Muscle of arm (tissue), 12 donors: ENCODE results near the gene OSBPL5. TPM values are rescaled to one million over a fixed set of nuclear protein-coding genes. Genes with fewer than 3 reads are reported as not detected.
"Not testable (repeated sequence)": the region's sequence is repeated elsewhere in the genome, so short reads cannot be mapped to it uniquely, and the experiment has no call there.

Experiments used
- DNase-seq: peaks from one replicate; pipeline ENCODE4 v3.0.0-alpha.2; 2013
- polyA plus RNA-seq, 12 donors: library from polyadenylated mRNA; unstranded; fragments of 120-200 nt; gene quantifications; one replicate each; pipeline ENCODE4 v1.2.1, GENCODE V29; 2013; ENCODE audit not compliant: insufficient read length in 12 of 12

Gene OSBPL5
- polyA plus RNA-seq, 12 donors: 9.7 to 46.6 (median 13.4) TPM; not detected in 1

DNA sequence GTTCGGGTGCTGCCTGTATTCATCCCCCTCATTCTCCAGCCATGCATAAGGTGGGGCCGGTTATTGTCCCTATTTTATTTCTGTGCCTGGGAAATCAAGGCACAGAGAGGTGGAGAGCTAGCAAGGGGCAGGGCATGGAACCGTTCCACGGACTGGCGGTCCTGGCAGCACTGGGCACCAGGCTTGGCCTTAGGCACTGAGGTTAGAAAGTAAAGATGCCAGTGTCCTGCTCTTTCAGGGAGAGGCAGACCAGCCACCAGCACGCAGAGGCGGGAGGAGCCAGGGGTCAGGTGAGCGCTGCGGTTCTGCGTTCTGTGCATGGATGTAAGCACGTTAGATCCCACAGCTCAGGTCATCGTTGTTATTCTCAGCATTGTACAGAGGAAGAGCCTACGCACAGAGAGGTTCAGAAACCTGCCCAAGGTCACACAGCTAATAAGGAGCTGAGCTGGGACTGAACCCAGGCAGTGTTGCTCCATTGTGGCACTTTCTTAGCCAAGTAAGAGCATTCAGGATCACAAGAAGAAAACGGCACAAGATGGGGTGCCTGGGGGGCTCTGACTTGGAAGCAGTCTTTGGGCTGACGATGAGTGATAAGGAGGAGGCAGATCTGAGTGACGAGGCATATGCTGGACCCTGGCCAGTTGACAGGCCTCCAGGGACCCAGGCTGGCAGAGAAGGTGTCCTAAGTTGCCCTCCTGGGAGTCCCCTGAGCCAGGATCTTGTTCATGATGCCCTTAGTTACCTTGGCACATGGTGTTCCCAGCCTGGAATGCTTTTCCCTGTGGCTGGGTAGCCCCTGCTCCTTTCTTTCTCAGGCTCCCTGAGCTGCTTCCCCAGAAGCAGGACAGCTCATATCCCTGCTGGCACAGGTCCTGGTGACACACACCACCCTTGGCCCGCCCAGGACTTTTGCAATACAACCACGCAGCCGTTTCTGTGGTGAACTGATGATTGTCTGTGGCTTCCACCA lies 41.1 kb downstream of the OSBPL5 start:
- DNase-seq: no peak

DNA sequence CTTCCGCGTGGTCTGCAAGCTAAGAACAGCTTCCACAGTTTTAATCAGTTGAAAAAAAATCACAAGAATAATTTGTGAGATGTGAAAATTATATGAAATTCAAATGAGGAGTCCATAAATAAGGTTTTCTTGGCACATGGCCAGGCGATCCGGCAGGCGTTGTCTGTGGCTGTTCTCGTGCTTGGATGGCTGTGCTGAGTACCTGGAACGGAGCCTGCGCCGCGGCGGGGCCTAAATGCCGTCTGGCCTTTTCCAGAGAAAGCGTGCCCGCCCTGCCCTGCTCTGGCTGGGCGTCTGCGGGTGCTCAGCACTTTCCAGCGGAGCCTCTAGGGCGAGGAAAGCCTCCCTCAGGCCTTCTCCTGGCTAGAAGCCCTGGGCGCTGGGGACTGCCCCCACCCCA lies 41.8 kb downstream of the OSBPL5 start:
- no peak for DNase-seq

DNA sequence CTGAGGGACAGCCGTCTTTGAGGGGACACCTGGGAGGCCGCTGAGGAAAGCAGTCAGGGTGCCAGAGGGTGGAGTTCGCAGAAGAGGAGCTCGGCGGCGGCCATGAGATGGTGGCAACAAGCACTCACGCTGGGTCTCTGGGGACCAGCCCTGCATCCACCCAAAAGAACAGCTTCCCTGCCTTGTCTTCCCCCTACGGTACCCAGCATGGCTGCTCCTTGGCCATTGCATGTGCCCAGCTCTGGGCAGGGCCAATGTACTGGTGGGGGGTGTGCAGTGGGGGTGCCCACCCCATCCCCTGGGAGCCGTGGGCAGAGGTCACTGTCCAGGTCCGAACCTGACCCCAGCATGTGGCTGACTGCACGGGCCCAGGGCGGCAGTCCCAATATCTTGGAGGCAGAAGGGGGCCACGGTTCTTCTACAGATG lies 42.3 kb downstream of the OSBPL5 start:
- DNase-seq: no peak

- no peak for DNase-seq
Observed at GRCh38 chr11:3121931-3122774, 43.0 kb downstream of the OSBPL5 start.

- no peak for DNase-seq
Observed at GRCh38 chr11:3121416-3121815, 43.7 kb downstream of the OSBPL5 start.

- no peak for DNase-seq
Observed at GRCh38 chr11:3120071-3120792, 44.9 kb downstream of the OSBPL5 start.

DNA sequence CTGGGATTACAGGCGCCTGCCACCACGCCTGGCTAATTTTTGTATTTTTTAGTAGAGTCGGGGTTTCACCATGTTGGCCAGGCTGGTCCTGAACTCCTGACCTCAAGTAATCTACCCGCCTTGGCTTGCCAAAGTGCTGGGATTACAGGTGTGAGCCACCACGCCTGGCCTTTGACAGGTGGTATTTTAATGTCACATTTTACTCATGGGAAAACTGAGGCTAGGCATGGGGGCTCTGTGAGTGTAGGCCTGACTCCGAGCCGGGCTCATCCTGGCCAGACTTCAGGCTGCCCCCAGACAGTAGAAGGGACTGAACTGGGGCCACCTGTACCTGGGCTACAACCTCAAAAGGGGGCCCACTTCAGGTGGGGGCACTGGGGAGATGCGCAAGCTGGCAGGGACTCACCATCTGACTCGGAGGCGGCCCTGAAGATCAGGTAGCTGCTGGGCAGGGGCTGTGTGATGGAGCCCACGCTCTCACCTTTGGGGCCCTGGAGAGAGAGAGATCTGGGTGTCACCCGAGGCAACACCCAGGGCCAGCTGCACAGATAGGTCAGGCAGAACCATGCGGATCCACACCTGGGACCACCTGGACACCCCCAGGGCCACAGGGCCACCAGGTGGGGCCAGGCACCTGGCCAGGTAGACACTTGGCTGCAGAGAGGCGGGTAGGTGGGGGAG lies 45.8 kb downstream of the OSBPL5 start:
- no peak for DNase-seq

GRCh38 chr11:3115321-3115720 lies 49.8 kb downstream of the OSBPL5 start:
- DNase-seq: no peak

DNA sequence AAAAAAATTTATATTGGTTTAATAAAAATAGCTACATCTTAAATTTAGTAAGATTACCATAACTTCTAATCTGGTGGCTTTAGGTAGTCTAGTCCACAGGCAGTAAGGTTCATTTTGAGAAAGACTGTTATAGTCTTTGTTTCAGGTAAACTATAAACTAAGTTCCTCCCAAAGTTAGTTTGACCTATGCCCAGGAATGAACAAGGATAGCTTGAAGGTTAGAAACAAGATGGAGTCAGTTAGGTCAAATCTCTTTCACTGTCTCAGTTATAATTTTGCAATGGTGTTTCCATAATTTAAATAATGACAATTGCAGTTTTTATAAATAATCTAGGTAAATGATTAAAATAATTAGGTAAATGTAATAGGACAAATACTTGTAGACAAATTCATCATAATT lies 51.4 kb downstream of the OSBPL5 start:
- DNase-seq: not testable (repeated sequence)

- DNase-seq: no peak
Observed at GRCh38 chr11:3111919-3112690, 53.0 kb downstream of the OSBPL5 start.

GRCh38 chr11:3111466-3111865 lies 53.6 kb downstream of the OSBPL5 start:
- DNase-seq: no peak

DNA sequence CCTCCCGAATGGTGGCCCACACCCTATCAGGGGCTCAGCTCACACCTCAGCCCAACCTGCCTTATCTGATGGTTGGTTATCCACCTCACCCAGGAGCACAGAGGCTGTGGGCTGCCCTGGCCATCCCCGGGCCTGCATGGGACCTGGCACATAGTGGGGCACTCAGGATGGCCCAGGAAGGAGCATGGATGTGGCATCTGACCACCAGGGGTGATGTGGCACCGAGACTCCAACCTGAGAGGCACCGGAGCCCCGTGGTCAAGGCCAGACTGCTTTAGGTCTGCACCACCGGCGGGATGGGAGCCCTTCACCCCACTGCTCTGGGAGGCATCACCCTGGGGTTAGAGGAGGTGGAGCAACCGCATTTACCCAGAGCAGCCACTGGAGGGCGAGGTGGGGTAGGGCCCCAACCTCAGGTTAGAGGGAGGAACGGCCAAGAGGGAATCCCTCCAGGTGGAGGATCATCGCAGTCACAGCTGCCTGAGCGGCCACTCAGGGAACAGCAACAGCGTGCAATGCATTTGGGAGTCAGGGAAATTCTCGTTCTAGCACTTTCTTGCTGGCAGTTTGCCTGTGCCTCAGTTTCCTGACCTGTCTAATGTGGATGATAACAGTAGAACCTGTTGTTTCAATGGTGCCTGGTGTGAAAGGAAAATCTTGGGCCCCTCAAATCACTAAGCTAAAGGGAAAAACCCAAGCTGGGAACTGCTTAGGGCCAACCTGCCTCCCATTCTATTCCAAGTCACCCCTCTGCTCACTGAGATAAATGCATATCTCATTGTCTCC lies 55.0 kb downstream of the OSBPL5 start:
- DNase-seq: no peak

GRCh38 chr11:3109434-3109833 lies 55.7 kb downstream of the OSBPL5 start:
- DNase-seq: no peak

GRCh38 chr11:3108183-3108721 lies 56.9 kb downstream of the OSBPL5 start:
- DNase-seq: no peak

GRCh38 chr11:3107608-3108182 lies 57.4 kb downstream of the OSBPL5 start:
- no peak for DNase-seq

DNA sequence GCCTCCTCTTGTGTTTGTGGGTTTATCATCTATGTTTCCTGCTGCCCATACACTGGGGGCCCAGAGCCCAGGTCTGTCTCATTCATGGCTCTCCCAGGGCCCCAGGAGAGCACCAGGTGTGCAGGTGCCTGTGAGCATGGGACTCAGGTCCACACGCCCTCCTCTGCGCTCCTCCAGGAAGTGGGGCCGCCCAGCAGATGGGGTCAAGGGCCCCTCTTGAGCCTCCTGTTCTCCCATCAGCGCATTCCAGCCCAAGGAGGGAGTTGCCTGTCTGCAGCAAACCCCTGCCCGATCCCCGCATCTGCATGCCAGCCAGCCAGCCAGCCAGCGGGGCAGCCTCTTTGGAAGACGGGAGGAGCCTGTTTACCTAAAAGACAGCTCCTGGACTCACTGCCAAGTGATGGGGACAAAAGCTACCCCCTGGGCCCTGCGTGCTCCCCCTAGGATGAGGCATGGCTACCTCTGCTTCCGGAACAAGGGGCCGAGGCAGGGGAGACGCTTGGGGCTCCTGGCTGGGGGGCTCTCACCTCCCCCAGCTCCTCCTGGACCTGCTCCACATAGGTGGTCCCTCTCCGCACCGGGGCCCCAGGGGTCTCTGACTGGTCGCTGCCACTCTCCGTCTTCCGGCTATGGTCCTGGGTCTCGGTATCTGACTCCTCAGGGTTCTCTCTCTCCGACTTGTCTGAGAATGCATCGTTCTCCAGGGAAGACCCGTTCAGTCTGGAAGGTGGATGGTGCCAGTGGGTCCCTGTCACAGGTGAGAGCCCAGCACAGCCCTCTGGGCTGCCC lies 58.2 kb downstream of the OSBPL5 start:
- DNase-seq: no peak

DNA sequence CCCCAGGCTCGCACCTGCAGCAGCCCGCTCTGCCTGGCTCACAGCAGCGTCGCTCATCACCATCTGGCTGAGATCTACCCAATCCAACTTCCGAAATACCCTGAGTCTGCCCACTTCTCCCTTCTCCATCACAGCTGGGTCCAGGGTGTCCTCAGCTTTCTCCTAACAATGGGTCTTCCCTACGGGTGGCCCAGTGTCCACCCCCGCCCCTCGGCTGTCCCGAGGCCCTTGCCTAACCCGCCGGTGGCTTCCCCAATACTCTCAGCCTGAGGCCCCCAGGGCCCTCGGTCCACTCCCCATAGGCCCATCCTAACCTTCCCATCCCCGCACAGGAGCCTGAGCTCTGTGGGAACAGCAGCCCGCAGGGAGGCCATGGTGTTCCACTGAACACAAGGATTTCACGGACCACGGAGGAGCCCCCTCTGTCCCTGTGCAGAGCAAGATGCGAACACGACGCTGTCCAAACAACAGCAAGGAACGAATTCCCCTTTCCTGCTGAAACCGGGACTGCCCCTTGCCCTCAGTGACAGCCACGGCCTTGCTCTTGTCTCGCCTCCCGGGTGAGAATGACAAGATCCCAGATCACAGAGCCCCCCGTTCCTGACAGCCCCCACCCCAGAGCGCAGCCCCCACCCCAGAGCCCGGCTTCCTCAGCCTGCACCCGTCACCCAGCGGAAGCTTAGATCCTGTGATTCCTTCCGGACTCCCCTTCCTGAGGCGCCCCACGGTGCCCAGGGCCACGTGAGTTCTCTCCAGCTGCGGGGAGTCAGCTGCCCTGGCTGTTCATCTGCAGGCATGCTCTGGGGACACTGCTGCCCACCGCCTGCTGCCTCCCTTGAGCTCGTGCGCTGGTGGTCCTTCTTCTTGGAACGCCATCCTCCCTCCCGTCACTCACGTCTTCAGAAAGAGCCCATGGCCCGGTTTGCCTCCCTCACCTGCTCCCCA lies 59.0 kb downstream of the OSBPL5 start:
- DNase-seq: no peak
